Spleen (tissue), 11 donors: Measurements from ENCODE around the gene VSIG10L. TPM values are rescaled to one million over a fixed set of nuclear protein-coding genes. Genes with fewer than 3 reads are reported as not detected.

ENCODE experiments used
- DNase-seq: peaks from one replicate; pipeline ENCODE4 v3.0.0-alpha.2; 2020
- H3K27ac ChIP-seq, 8 donors: fragments of 200-600 bp; sonication (generic) in 7 of 8; 1 replicate in 4 of 8; 2 replicates in 4 of 8; pipeline versions ENCODE4 v1.5.0 to v1.8.0; 2016 to 2021; ENCODE audit warnings: inconsistent platforms in 4 of 8, mild to moderate bottlenecking in 4 of 8, moderate library complexity in 1 of 8
- H3K27me3 ChIP-seq, 7 donors: fragments of 200-600 bp; sonication (generic) in 6 of 7; replicated peaks in 1 of 7; 1 replicate in 4 of 7; 2 replicates in 3 of 7; pipeline versions ENCODE4 v1.5.0 to v1.8.0; 2016 to 2021; ENCODE audit warnings: inconsistent platforms in 3 of 7, mild to moderate bottlenecking in 1 of 7
- H3K36me3 ChIP-seq, 6 donors: fragments of 200-600 bp; sonication (generic) in 5 of 6; 1 replicate in 4 of 6; 2 replicates in 2 of 6; pipeline versions ENCODE4 v1.5.0 to v1.8.0; 2016 to 2021; ENCODE audit warnings: inconsistent platforms in 2 of 6
- H3K4me1 ChIP-seq, 6 donors: fragments of 200-600 bp; sonication (generic) in 5 of 6; 1 replicate in 3 of 6; 2 replicates in 3 of 6; pipeline versions ENCODE4 v1.5.0 to v1.8.0; 2016 to 2021; ENCODE audit warnings: inconsistent platforms in 3 of 6
- H3K4me3 ChIP-seq, 8 donors: fragments of 200-600 bp; sonication (generic) in 7 of 8; 1 replicate in 4 of 8; 2 replicates in 4 of 8; pipeline versions ENCODE4 v1.5.0 to v1.8.0; 2016 to 2021; ENCODE audit warnings: inconsistent platforms in 4 of 8, mild to moderate bottlenecking in 4 of 8, moderate library complexity in 2 of 8
- H3K9me3 ChIP-seq, 8 donors: fragments of 200-600 bp; sonication (generic) in 7 of 8; 1 replicate in 4 of 8; 2 replicates in 4 of 8; pipeline versions ENCODE4 v1.5.0 to v1.8.0; 2016 to 2021; ENCODE audit warnings: inconsistent platforms in 4 of 8
- POLR2A ChIP-seq, 3 donors: fragments of 450-650 bp; IDR thresholded peaks; one replicate each; pipeline ENCODE4 v1.5.1; 2017; ENCODE audit warnings: antibody characterized with exemption in 3 of 3, mild to moderate bottlenecking in 1 of 3
- POLR2AphosphoS5 ChIP-seq, 3 donors: sonication (generic); formaldehyde crosslinking; IDR thresholded peaks; one replicate each; pipeline ENCODE4 v1.5.1; 2017; ENCODE audit warnings: antibody characterized with exemption in 3 of 3
- WGBS, 5 donors: extraction: QIAGEN DNeasy Blood & Tissue Kit in 3 of 5; methylation state at CpG; one replicate each; pipeline versions ENCODE4 v1.1.5 to v1.1.7; 2013 to 2018; 5-methylcytosine and 5-hydroxymethylcytosine counted together
- intact Hi-C: fragments of 100-400 bp; cut with DNase I; formaldehyde crosslinking; loops from one replicate; pipeline ENCODE4 v1.15.0; 2023; ENCODE audit warnings: low total_unique reads
- polyA plus RNA-seq, 3 donors: library from polyadenylated mRNA; stranded (reverse); fragments of 200-250 nt; gene quantifications; one replicate each; pipeline ENCODE4 v1.2.1, GENCODE V29; 2013
- total RNA-seq, 7 donors: library from RNA; depleted of rRNA in 3 of 7; stranded (reverse); fragments of >200 nt in 3 of 7; fragmentation: NEBNext Ultra II Directional in 4 of 7; extraction: Animal tissue kit (Norgen Biotek cat#: 25700) in 4 of 7; gene quantifications; one replicate each; pipeline versions ENCODE4 v1.1.0 to v1.2.1, GENCODE V29; 2016 to 2021
- TF ChIP-seq, protein P1 (sequence below), 11 experiments: fragments of 200-600 bp in 7 of 11; fragments of 450-650 bp in 4 of 11; sonication (generic) in 4 of 11; IDR thresholded peaks in 8 of 11; conservative IDR thresholded peaks in 3 of 11; 1 replicate in 7 of 11; 2 replicates in 4 of 11; pipeline versions ENCODE4 v1.4.0 to v1.8.0; 2016 to 2021; ENCODE audit warnings: antibody characterized with exemption in 11 of 11, inconsistent platforms in 4 of 11, mild to moderate bottlenecking in 1 of 11
- donor health status: healthy with polysubstance abuse.
- donor health status: DM: no; HTN: no; CAD: no; lungs with moderate emphysema.
- donor health status: DM: no; HTN: no; CAD: no.
- donor health status: Bipolar disorder and iron deficiency.
- donor health status: healthy.
- donor health status: DM: no; HTN: no; CAD: no.
- donor health status: DM: yes; HTN: yes; CAD: no.

Gene VSIG10L
- total and polyA plus RNA-seq, 10 donors, result 1.1 to 2.6 (median 1.7) TPM

DNA sequence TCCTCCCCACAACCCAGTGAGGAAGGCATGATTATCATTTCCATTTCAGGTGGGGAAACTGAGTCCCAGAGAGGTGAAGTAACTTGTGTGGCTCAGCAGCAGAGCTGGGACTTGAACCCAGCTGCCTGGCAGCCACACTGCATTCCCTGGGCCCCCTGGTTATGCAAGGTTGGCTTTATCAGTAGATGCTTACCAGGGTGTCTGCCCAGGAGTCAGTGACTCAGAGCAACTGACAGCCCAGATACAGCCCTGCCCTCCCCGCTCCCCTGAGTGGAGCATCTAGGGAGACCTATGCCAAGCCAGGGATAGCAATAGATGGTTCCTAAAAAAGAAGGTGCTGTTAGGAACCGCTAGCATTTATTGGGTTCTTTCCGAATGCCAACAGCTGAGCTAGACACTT, 24.6 kb downstream of the VSIG10L start:
- peaks cover 0 to 51% (median 5%) of the 10 kb centered on the region in 7 donors for H3K27me3 ChIP-seq
- H3K9me3 ChIP-seq, result peaks cover 0 to 10% (median 0%) of the 10 kb centered on the region in 8 donors
- no peak overlapping the region for H3K27ac ChIP-seq
- H3K4me1 ChIP-seq, result peaks cover 0 to 8% (median 0%) of the 10 kb centered on the region in 6 donors
- no peak for TF ChIP-seq POLR2AphosphoS5 (IDR thresholded peaks at IDR 0.05)
- TF ChIP-seq, protein P1, sequence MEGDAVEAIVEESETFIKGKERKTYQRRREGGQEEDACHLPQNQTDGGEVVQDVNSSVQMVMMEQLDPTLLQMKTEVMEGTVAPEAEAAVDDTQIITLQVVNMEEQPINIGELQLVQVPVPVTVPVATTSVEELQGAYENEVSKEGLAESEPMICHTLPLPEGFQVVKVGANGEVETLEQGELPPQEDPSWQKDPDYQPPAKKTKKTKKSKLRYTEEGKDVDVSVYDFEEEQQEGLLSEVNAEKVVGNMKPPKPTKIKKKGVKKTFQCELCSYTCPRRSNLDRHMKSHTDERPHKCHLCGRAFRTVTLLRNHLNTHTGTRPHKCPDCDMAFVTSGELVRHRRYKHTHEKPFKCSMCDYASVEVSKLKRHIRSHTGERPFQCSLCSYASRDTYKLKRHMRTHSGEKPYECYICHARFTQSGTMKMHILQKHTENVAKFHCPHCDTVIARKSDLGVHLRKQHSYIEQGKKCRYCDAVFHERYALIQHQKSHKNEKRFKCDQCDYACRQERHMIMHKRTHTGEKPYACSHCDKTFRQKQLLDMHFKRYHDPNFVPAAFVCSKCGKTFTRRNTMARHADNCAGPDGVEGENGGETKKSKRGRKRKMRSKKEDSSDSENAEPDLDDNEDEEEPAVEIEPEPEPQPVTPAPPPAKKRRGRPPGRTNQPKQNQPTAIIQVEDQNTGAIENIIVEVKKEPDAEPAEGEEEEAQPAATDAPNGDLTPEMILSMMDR (IDR thresholded peaks at IDR 0.05 in 8 of 11, conservative IDR thresholded peaks at IDR 0.05 in 3 of 11), result no peak
- TF ChIP-seq POLR2A (IDR thresholded peaks at IDR 0.05), result no peak
- H3K36me3 ChIP-seq, result no peaks in the 10 kb centered on the region
- intact Hi-C loops, result no loop called here
- peak; percentile 4 for DNase-seq
- 87 to 97% (median 93%) methylated on average over 3 of the region's 3 CpGs for WGBS, 5 donors
- no peak overlapping the region for H3K4me3 ChIP-seq

DNA sequence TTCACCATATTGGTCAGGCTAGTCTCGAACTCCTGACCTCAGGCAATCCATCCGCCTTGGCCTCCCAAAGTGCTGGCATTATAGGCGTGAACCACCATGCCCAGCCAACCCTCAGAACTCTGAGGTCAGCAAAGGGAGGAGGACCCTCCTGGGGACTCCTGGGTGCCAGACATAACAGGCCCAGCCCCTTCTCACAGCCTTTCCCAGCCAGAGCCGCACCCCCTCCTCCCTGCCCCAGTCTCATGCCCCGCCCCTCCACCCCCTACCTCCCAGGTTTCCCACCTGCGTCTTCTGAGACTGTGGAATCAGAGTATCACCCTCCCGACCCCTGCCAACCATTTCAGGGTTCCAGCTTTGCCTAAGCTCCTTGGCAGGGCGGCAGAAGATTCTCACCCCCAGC, 25.3 kb downstream of the VSIG10L start:
- intact Hi-C loops, result no loop called here
- H3K27ac ChIP-seq, result no peak overlapping the region
- H3K36me3 ChIP-seq, result no peaks in the 10 kb centered on the region
- H3K27me3 ChIP-seq, result peaks cover 0 to 58% (median 12%) of the 10 kb centered on the region in 7 donors
- H3K9me3 ChIP-seq, result peaks cover 0 to 10% (median 0%) of the 10 kb centered on the region in 8 donors
- H3K4me1 ChIP-seq, result peaks cover 0 to 8% (median 0%) of the 10 kb centered on the region in 6 donors
- peak; percentile 22 for DNase-seq
- TF ChIP-seq, protein P1 (IDR thresholded peaks at IDR 0.05 in 8 of 11, conservative IDR thresholded peaks at IDR 0.05 in 3 of 11), result no peak
- TF ChIP-seq POLR2A (IDR thresholded peaks at IDR 0.05) (no peak), POLR2AphosphoS5 (IDR thresholded peaks at IDR 0.05) (no peak)
- no peak overlapping the region for H3K4me3 ChIP-seq
- WGBS, 5 donors, result 73 to 81% (median 79%) methylated on average over 8 of the region's 8 CpGs

DNA sequence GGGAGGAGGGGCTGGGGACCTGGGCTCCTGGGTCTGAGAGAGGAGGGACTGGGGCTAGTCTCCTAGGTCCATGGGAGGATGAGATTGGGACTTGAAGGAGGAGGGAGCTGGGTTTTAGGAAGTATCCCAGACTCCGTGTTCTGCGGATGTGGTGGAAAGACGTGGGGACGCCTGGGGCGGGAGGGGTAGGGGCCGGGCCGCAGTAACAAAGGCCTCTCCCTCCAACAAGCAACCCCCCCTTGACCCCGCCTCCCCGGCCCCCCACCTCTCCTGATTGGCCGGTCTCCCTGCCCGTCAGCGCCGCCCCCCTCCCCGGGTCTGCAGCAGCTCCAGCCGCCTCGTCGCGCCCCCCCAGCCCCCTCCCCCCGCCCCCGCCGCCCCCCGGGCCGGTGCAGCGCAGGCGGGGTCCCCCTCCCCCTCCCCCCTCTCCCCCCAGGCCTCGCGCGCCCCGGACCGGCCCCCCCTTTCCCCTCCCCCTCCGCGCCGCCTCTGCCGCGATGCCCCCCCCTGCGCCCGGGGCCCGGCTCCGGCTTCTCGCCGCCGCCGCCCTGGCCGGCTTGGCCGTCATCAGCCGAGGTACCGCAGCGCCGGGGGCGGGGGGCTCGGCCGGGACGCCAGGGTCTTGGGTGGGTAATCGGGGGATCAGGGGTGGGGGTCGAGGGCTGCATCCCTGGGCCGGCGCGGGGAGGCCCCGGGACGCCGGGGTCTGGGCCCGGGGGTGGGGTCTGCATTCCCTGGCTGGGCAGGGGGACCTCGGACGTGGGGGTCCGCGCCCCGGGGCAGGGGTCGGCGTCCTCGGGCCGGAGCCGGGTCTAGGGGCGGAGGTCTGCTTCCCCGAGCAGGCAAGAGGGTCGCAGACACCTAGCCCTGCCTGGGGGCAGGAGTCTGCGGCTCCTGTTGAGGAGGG, 30.3 kb downstream of the VSIG10L start, which contains the start of gene IGLON5:
TSS of gene IGLON5 (plus strand) at position 294 of the 907 bp plus-strand sequence. CDS start at position 498, 204 bp downstream.
- H3K4me3 ChIP-seq, result no peak within 1 kb of the TSS
- TF ChIP-seq, protein P1 (IDR thresholded peaks at IDR 0.05 in 8 of 11, conservative IDR thresholded peaks at IDR 0.05 in 3 of 11), result no peak
- TF ChIP-seq POLR2AphosphoS5 (IDR thresholded peaks at IDR 0.05), result no peak
- intact Hi-C loops, result no loop called here
- H3K4me1 ChIP-seq, result peaks cover 0 to 8% (median 0%) of the 10 kb centered on the region in 6 donors
- H3K27ac ChIP-seq, result no peak within 1 kb of the TSS
- peaks cover 0 to 29% (median 18%) of the 10 kb centered on the region in 8 donors for H3K9me3 ChIP-seq
- WGBS, 5 donors, result 7 to 40% (median 10%) methylated on average over 12 to 59 of the region's 76 CpGs
- no peaks in the 10 kb centered on the region for H3K36me3 ChIP-seq
- peak; percentile 33 for DNase-seq
- peaks cover 0 to 76% (median 40%) of the 10 kb centered on the region in 7 donors for H3K27me3 ChIP-seq

DNA sequence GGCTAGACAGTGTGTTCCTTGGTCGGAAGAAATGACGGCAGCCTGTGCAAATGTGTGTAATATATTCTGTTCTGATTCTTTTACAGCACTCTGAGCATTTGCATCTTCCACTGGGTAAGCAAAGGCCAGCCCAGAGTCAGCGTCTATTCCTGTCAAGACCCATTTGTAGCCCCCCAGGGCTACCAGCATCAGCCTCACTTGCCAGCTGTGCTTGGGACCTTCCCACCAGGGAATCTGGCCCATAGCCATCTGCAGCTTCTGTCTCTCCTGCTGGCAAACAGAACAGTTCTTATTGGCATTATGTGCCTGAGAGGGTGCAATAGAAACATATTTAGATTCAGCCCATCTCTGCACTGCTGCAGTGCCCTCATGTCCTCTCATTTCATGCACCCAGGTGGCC, 36.5 kb downstream of the VSIG10L start:
- 70 to 94% (median 87%) methylated on average over 3 of the region's 3 CpGs for whole genome bisulfite sequencing, 5 donors
- Histone ChIP-seq H3K27ac (no peak overlapping the region), H3K4me3 (no peak overlapping the region), H3K27me3 (peaks cover 0 to 72% (median 23%) of the 10 kb centered on the region in 7 donors), H3K4me1 (no peaks in the 10 kb centered on the region), H3K36me3 (no peaks in the 10 kb centered on the region), H3K9me3 (peaks cover 0 to 69% (median 61%) of the 10 kb centered on the region in 8 donors)
- intact Hi-C loops, result no loop called here
- no peak for DNase-seq
- TF ChIP-seq POLR2A (IDR thresholded peaks at IDR 0.05), result no peak
- TF ChIP-seq POLR2AphosphoS5 (IDR thresholded peaks at IDR 0.05), result no peak
- TF ChIP-seq, protein P1 (IDR thresholded peaks at IDR 0.05 in 8 of 11, conservative IDR thresholded peaks at IDR 0.05 in 3 of 11), result no peak
